Activated T-helper 1 cell treated with Interleukin-2 at 50 U/mL for 16 hours (primary cell): ENCODE data around the gene NOP53.
A peak's percentile ranks its signal among the peaks of the same experiment; 100 is the strongest.
"Not testable (repeated sequence)": the region's sequence is repeated elsewhere in the genome, so short reads cannot be mapped to it uniquely, and the experiment has no call there.

Source experiments
- DNase-seq: peaks from one replicate; pipeline ENCODE4 v3.0.0-alpha.2; 2020; ENCODE audit warnings: low read depth

Gene NOP53

DNA sequence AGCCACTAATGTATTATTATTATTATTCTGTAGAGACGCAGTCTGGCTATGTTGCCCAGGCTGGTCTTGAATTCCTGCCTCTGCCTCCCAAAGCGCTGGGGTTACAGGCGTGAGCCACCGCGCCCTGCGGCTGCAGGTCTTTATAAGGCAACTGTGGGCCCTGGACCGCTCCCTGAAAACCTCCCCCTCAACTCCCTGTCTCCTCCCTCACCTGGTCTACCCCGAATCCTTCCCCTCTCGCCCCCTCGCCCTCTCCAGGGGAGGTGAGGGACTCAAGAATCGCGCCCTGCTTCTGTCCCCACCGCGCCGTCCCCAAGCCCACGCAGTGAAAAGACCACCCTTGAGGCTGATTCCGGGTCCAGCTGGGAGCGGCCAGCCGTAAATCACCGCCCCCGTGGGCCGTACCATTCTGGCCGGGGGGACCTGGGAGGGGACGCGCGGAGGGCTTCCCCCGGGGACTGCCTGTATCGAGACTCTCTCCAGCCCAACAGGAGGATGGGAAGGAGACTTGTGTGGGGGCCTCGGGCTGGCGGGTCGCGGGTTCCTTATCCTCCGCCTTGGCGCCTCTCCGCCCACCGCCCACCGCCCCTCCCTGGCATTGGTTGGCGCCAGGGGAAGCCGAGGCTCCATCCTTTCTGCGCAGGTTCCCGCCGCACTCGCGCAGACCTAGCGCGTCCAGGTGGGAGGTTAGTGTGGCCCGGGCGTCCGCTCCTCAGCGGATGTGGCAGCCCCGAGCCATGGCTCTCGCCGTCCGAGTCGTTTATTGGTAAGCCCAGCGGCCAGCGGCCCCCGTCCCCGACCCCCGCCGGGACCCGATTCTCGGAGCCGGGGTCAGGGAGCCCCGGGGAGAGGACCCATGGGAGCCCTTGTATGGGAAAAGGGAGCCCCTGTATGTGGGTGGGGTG, 33.0 kb downstream of the NOP53 start, which contains the start of gene SELENOW:
Gene SELENOW (plus strand): TSS at position 655 of the 905 bp plus-strand sequence. CDS start 83 bp downstream, at position 738.
- DNase-seq = peak; percentile 61

DNA sequence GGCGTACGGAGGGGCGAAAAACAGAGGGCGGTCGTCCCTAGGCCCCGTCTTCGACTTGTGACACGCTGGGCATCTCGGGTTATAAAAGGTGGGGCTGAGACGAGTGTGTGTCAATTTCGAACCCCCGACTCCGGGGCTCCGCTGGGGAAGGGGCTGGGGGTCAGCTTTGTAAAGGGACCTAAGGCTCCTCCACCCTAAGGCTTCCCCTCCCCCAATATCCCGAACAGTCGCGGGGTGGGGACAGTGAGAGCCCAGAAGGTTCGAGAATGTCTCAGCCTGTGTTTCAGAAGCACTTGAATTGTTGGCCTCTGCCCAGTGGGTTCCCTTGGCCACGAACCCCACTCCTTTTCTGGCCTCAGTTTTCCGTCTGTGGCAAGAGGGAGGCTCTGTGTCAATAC, 33.6 kb downstream of the NOP53 start:
- DNase-seq = no peak

DNA sequence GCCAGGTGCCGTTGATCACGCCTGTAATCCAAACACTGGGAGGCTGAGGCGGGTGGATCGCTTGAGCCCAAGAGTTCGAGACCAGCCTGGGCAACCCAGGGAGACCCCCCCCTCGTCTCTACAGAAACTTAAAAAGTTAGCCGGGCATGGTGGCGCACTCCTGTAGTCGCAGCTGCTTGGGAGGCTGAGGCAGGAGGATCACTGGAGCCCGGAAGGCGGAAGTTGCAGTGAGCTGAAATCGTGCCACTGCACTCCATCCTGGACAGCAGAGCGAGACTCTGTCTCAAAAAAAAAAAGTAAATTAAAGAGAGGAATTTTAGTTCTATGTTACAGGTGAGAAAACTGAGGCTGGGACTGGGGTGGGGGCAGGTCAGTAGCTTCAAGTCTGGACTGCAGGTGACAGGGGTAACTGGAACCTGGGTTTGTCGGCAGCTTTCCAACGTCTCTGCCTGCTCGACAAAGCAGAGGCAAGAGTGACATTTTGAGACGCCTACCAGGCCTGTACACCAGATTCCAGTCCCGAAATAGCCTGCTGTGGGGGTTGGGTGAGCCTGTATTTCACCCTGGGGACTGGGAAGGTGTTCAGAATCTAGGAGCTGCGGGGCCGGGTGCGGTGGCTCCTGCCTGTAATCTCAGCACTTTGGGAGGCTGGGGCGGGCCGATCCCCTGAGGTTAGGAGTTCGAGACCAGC, 34.3 kb downstream of the NOP53 start:
- DNase-seq = no peak

DNA sequence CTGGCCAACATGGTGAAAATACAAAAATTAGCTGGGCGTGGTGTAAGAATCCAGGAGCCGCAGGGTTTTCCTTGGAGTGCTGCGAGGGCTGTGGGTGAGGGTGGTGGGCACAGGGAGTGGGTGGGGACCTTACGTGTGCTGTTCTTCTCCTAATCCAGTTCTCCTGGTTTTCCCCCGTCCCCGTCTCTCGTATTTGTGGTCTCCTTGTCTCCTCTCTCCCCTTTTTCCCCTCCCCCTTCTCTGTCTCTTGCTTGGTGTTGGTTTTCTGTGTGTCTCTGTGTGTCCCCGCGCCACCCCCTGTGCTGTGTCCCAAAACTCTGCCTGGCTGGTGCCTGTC, 34.8 kb downstream of the NOP53 start:
- DNase-seq = no peak

DNA sequence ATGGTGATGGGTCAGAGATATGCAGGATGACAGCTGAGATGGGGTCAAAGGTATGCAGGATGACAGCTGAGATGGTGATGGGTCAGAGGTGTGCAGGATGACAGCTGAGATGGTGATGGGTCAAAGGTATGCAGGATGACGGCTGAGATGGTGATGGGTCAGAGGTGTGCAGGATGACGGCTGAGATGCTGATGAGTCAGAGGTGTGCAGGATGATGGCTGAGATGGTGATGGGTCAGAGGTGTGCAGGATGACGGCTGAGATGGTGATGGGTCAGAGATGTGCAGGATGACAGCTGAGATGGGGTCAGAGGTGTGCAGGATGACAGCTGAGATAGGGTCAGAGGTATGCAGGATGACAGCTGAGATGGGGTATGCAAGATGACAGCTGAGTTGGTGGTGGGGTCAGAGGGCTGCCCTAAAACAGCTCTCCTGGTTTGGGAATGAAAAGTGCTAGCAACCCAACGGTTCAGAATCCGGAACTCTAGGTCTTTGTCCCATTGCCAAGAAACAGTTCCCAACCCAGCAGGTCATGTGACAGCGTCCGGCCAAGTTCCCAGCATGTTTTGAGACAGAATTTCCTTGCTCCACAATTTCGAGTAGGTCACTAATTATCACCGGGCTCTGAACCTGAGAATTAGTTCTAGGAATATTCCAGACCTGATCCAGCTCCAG, 36.4 kb downstream of the NOP53 start:
- no peak for DNase-seq

DNA sequence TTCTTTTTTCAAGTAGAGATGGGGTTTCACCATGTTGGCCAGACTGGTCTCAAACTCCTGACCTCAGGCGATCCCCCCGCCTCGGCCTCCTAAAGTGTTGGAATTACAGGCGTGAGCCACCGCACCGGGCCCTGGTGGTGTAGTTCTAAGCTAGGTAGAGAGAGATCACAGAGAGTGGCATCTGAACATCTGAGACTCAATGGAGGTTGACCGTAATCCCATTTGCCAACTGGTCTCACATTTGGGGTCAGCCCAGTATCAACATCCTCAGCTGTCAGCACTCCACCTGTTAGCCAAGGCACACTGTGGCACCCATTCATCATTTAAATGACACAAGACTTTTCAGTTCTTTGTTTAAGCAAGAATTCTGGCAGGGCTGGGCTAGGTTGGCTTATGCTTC, 41.2 kb downstream of the NOP53 start:
- DNase-seq = no peak

DNA sequence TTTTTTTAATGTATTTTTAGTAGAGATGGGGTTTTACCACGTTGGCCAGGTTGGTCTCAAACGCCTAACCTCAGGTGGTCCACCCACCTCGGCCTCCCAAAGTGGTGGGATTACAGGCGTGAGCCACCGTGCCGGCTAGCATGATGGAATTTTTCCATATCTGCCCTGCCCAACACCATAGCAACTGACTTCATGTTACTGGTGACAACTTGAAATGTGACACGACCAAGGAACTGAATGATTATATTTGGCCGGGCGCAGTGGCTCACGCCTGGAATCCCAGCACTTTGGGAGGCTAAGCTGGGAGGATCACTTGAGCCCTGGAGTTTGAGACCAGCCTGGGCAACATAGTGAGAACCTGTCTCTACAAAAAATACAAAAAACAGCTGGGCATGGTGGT, 42.0 kb downstream of the NOP53 start:
- not testable (repeated sequence) for DNase-seq

DNA sequence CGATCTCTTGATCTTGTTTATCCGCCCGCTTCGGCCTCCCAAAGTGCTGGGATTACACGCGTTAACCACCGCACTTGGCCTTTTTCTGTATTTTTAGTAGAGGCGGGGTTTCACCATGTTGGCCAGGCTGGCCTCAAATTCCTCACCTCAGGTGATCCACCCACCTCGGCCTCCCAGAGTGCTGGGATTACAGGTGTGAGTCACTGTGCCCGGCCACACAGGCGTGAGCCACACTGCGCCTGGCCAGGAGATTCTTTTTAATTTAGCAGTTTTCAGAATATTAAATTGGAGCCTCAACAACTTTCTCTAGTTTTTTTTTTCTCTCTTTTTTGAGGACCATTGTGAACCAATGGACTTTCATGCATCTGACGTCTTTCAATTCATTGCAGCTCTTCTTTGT, 44.5 kb downstream of the NOP53 start:
- DNase-seq = not testable (repeated sequence)

DNA sequence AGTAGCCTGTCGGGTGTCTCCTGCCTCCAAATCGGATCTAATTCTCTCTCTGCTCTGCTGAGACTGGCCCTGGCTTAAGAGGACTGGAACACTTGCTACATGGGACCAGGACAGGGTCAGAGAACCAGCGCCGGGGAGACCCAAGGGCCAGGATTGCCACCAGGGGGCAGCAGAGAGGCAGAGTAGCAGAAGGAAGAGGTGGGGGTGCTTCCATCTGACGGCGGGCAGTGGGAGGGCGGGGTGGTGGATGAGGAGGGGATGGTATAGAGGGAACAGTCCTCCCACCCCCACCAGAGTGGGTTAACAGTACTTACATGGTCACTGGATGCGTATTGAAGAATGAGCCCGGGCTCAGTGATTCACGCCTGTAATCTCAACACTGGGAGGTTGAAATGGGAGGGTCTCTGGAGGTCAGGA, 45.1 kb downstream of the NOP53 start:
- peak; percentile 64 for DNase-seq

DNA sequence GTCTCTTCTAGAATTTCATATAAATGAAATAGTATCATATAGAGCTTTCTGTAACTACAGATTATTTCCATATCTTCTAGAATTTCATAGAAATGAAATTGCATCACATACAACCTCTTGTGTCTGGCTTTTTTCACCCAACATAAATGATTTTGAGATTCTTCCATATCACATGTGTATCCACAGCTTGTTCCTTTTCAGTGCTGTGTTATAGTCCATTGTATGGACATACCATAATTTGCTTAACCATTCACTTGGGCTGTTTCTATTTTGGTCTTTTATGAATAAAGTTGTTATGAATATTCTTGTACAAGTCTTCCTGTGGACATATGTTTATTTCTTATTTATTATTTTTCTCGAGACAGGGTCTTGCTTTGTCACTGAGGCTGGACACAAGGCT, 47.3 kb downstream of the NOP53 start:
- DNase-seq = no peak

DNA sequence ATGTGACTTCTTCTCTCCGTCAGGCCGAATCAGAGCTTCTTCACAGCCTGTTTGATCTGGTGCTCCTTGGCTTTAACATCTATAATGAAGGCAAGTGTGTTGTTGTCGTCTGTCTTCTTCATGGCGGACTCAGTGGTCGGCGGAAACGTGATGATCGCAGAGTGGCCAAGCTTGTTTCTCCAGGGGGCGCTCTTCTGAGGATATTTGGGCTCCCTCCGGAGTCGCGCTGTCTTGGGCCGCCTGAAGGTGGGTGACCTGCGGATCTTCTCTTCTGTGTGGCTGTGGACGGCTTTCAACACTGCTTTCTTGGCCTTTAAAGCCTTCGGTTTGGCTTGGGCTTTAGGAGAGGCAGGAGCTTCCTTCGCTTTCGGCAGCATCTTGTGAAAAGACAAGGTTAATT, 49.2 kb downstream of the NOP53 start:
- no peak for DNase-seq

DNA sequence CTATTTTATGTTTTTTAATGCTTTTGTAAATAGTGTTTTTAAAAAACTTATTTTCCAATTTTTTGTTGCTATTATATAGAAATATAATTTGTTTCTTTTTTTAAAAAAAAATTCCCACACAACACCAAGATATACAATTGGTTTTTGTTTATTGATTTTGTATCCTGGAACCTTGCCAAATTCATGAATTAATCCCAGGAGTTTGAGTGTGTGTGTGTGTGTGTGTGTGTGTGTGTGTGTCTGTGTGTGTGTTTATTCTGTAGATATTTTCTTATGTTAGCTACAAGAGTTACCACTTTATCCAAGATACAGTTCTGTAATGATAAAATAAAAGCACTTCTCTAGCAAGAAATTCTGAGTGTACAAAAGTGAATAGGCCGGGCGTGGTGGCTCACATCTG, 51.4 kb downstream of the NOP53 start:
- DNase-seq = no peak

DNA sequence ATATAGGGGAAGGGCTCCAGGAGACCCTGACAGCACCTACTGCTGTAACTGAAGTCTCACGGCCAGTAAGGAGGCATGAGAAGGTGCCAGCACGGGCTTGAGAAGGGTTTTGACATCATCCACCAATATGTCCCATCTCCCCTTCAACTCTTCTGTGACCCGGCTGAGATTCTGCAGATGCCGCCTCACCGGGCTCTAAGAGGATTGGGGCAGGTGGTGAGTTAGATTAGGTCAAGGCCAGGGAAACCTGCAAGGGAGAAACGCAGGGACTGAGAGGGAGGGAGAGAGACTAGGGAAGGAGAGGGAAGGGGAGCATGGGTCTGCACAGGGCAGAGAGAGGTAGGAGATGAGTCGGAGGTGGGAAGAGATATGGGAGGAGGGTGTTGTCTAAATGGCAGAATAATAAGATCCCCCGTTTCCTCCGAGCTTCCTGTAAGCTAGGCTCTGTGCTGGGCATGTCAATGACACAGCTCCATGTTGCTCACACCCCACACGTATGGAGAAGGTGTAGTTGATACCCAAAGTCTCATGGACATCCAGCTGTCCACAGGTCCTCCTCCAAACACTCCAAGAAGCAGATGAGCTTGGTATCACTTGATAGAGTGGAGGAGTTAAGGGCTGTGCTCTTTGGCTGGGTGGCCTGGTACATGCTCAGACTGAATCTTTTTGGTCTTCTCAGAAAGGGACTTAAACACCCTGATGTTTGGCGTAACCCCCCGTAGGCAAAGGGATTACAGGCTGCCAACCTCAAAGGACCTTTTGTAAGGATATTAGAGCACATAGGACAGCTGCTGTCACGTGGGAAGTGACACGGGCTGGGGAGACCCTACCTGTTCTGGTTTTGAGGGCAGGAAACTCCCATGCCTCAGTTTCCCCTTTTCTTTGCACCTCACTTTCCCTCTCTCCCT, 52.9 kb downstream of the NOP53 start:
- no peak for DNase-seq

DNA sequence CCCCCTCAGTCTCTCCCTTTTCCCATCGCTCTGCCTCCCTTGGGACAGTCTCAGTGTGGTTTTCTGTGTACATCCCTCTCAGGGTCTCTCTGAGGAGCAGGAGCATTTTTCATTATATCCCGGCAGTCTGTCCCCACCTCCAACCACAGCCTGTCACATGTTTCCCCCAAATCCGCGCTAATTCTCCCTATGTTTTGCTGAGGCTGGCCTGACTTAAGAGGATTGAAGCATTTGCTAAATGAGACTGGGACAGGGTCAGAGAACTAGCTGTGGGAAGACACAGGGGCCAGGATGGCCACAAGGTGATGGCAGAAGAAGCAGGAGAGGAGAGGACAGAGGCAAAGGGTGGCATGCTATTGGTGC, 53.5 kb downstream of the NOP53 start:
- no peak for DNase-seq

DNA sequence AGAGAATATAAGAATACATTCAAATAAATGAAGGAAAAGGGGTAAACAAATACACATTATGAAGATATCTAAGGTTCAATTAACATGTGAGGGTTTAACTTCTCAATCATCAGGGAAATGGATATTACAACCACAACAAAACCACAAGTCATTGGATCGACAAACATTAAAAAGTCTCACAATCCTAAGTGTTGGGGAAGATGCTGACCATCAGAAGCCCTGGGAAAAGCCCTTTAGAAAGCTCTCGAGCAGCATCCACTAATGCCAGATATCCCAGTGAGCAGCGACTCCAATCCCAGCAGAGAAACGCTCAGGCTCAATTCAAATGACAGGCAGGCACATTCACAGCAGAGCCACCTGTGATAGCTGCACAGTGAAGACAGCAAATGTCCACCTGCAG, 55.9 kb downstream of the NOP53 start:
- no peak for DNase-seq

DNA sequence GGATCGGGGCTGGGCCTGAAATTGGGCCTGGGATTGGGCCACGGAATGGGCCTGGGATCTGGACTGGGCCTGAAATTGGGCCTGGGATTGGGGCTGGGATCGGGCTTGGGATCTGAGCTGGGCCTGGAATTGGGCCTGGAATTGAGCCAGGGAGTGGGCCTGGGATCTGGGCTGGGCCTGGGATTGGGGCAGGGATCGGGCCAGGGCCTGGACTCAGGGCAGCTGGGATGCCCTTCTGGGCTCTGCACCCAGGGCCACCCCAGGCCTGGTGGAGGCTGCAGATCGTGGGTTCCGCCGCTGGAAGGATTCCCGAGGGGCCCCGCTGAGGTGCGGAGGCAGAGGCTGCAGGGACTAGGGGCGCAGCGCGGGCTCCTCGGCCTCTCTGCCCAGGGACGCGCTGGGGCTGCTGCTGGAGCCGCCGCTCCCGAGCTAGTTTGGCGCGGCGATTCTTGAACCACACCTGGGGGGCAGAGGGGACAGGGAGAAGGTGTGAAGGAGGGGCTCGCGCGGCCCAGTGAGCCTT, 57.2 kb downstream of the NOP53 start:
- DNase-seq = no peak

DNA sequence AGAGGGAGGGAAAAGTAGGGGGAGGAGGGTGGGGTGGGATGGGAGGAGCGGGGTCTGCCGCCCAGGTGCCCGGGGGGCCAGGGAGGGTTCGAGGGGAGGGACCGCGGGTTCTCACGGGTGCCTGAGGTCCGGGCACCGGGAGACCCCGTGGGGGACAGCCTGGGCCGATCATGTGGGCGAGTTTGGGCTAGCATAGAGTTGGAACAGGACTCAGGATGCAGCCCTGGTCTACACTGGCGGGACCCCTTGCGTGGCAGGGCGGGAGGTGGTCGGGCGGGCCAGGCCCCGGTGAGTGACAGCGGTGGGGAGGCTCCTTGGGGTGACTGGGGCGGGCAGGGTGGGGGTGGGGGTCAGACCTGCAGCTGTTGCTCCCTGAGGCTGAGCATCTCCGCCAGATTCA, 57.8 kb downstream of the NOP53 start:
- DNase-seq = not testable (repeated sequence)

DNA sequence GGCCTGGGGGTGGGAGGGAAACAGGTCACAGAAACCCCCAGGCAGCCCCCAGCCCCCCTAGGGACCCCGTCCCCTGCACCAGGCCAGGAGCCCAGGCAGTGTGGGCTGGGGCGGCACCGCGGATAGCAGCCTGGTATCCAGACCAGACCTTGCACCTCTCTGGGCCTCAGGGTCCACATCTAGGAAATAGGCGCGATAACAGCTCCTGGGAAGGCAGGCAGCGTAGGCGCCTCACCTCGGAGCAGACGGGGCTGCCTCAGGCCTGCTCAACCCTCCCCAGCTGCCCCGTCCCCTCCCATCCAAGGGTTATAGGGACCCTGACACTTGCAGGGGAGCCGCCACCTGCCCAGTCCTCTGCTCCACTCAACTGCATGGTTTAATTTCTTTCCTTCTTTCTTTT, 58.3 kb downstream of the NOP53 start:
- not testable (repeated sequence) for DNase-seq

DNA sequence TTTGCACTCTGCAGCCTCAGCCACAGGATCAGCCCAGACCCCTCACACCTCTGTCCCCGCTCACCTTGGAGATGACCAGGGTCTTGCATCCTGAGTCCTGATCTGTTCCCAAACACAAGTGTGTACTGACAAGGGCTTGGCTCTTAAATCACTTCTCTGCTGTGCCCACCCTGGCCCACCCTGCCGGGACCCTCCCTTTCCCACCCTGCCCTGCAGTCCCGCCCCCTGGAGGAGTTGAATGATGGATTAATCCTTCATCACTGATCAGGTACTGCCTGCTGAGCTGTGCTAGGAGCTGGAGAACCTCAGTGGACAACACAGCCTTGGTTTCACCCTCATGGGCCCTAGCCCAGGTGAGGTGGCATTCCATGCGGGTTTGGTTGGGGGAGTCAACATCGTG, 59.1 kb downstream of the NOP53 start, which contains the start of gene TPRX1:
Gene TPRX1 (minus strand): TSS at position 101 of the 400 bp plus-strand sequence. CDS start 12 bp downstream, at position 89.
- DNase-seq = not testable (repeated sequence)

DNA sequence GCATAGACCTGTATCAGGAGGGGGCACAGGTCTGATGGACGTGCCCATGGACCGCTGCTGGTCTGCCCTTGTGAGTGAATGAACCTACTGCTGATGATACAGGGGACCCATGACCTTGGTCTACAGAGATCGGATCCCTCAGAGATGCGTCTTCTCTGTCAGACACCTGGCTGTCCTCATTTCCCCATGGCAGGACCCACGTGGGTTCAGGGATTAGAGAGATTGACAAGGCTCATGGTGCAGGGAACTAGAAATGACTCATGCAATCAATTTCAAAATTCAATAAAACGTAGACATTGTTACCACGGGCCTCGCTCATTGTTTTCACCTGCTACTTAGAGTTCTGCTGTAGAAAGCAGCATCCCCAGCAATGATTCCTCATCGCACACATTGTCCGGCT, 60.0 kb downstream of the NOP53 start:
- DNase-seq = no peak

DNA sequence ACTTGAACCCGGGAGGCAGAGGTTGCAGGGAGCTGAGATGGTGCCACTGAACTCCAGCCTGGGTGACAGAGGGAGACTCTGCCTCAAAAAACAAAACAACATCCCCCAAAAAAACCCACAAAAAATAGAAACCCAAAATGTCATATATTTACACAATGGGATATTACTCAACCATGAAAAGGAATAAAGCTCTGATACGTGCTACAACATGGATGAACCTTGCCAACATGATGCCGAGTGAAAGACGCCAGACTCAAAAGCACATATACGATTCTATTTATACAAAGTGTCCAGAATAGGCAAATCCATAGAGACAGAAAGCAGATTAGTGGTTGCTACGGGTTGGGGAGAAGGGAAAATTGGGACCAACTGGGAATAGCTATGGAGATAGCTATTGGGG, 61.1 kb downstream of the NOP53 start:
- DNase-seq = no peak
